Measurements from ENCODE around the gene FPR2.

The FPR2 gene

DNA sequence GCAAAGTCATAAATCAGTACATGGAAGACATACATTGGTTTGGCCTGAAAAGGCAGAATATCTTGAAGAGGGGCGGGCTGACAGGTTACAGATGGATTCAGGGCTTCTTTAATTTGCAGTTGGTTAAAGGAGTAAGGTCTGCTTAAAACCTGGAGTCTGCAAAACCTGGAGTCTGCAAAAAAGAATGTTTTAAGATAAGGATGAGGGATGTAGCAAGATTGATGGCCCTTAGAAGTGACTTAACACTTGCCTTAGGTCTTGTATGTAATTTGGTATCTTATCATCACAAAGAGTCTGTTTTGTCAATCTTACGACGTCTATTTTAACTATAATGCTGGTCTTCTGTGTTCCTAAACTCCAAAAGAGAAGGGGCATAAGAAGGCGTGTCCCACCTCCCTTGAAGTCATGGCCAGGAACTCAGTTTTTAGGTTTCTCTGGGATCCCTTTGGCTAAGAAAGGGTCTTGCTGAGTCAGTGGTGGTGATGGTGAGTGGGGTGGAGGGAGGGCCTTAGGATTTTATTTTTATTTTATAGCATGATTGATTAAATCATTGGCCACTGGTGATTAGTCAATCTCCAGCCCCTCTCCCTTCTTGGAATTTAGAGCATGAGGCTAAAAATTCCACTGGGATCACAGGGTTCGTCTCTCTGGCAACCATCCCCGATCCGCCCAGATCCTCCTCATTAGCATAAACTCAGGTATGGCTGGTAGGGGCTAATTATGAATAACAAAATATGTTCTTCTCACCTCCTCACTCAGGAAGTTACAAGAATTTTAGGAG is 27.0 kb upstream of the FPR2 start:
- Histone ChIP-seq H3K4me1 (ENCODE audit: control insufficient read depth, insufficient read depth, low read length) (no peaks in the 10 kb centered on the region), H3K9me3 (ENCODE audit: control insufficient read depth, insufficient read depth, low read depth, low read length) (no peaks in the 10 kb centered on the region), H3K4me3 (ENCODE audit: low read depth, low read length) (no peak overlapping the region), H3K36me3 (ENCODE audit: control insufficient read depth in 2 of 2, insufficient read depth in 1 of 2, low read length in 2 of 2) (no peaks in the 10 kb centered on the region), H3K27ac (ENCODE audit: extremely low read depth, low read depth, low read length) (no peak overlapping the region)
- TF ChIP-seq SCRT1 (tag by site-specific recombination; IDR thresholded peaks at IDR 0.05; ENCODE audit: borderline replicate concordance) (no peak), ZNF529 (tag by site-specific recombination; IDR thresholded peaks at IDR 0.05; ENCODE audit: insufficient replicate concordance) (no peak), ZBTB21 (tag by site-specific recombination; IDR thresholded peaks at IDR 0.05) (no peak), KLF8 (tag by site-specific recombination; IDR thresholded peaks at IDR 0.05) (no peak), ZNF707 (tag by site-specific recombination; IDR thresholded peaks at IDR 0.05) (no peak), ZNF248 (tag by site-specific recombination; IDR thresholded peaks at IDR 0.05) (no peak), ZNF18 (tag by site-specific recombination; IDR thresholded peaks at IDR 0.05) (no peak)
- TF ChIP-seq, protein P1, sequence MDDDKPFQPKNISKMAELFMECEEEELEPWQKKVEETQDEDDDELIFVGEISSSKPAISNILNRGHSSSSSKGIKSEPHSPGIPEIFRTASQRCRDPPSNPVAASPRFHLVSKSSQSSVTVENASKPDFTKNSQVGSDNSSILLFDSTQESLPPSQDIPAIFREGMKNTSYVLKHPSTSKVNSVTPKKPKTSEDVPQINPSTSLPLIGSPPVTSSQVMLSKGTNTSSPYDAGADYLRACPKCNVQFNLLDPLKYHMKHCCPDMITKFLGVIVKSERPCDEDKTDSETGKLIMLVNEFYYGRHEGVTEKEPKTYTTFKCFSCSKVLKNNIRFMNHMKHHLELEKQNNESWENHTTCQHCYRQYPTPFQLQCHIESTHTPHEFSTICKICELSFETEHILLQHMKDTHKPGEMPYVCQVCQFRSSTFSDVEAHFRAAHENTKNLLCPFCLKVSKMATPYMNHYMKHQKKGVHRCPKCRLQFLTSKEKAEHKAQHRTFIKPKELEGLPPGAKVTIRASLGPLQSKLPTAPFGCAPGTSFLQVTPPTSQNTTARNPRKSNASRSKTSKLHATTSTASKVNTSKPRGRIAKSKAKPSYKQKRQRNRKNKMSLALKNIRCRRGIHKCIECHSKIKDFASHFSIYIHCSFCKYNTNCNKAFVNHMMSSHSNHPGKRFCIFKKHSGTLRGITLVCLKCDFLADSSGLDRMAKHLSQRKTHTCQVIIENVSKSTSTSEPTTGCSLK (tag by site-specific recombination; IDR thresholded peaks at IDR 0.05) = no peak
- ChIA-PET CTCF (interaction anchor here (1.2 kb wide), 1 partner anchor 77 kb away, joined by 4 read pairs; no protein-coding TSS in a partner anchor), POLR2A (no interaction called here)

DNA sequence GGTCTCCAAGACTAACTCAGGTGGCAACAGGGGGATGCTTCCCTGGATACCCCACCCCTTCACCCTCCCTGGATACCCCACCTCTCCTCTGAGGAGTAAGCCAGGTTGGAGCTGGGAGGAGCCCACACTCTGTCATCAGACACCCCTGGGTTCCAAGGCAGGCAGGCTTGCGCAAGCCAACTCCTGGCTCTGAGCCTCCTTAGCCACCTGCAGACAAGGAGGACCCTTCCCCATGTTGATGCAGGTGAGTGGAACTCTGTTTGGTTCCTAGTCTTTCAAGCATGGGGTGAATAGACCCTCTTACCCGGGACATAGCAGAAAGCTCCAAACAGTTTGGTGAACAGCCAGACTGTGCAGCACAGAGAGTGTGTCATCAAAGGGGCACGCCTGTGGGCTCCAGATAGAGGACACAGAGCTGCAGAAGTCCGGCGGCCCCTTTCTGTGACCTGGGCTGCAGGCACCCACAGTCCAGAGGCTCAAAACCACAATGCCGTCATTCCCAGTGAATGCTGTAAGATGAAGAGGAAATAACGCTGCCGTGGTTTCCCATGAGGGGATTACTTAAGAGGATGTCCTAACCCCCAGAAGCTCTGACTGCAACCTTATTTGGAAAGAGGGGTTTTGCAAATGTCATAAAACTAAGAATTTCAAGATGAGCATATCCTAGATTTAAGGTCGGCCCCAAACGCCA is 25.1 kb upstream of the FPR2 start:
- ChIA-PET CTCF (no interaction called here), POLR2A (interaction anchor here (0.6 kb wide), 1 partner anchor 1105 kb away, joined by 3 read pairs; no protein-coding TSS in a partner anchor)
- no peaks in the 10 kb centered on the region for H3K4me1 ChIP-seq (ENCODE audit: control insufficient read depth, insufficient read depth, low read length)
- H3K9me3 ChIP-seq (ENCODE audit: control insufficient read depth, insufficient read depth, low read depth, low read length) = no peaks in the 10 kb centered on the region
- H3K4me3 ChIP-seq (ENCODE audit: low read depth, low read length) = no peak overlapping the region
- TF ChIP-seq ZNF610 (tag by site-specific recombination; IDR thresholded peaks at IDR 0.05; ENCODE audit: borderline replicate concordance) (no peak), ZBTB48 (tag by site-specific recombination; IDR thresholded peaks at IDR 0.05) (no peak), ZBTB1 (tag by site-specific recombination; IDR thresholded peaks at IDR 0.05) (no peak), ZNF239 (tag by site-specific recombination; IDR thresholded peaks at IDR 0.05) (no peak), ZNF629 (tag by site-specific recombination; IDR thresholded peaks at IDR 0.05) (no peak), ZSCAN30 (tag by site-specific recombination; IDR thresholded peaks at IDR 0.05) (no peak), ZNF529 (tag by site-specific recombination; IDR thresholded peaks at IDR 0.05; ENCODE audit: insufficient replicate concordance) (no peak), ZNF280D (tag by site-specific recombination; IDR thresholded peaks at IDR 0.05) (no peak), ZNF391 (tag by site-specific recombination; IDR thresholded peaks at IDR 0.05; ENCODE audit: borderline replicate concordance, low read depth) (no peak), ZNF660 (tag by site-specific recombination; IDR thresholded peaks at IDR 0.05) (no peak), ZNF16 (tag by site-specific recombination; IDR thresholded peaks at IDR 0.05; ENCODE audit: low read depth) (no peak), ZNF585B (tag by site-specific recombination; IDR thresholded peaks at IDR 0.05) (no peak)
- TF ChIP-seq, protein P2, sequence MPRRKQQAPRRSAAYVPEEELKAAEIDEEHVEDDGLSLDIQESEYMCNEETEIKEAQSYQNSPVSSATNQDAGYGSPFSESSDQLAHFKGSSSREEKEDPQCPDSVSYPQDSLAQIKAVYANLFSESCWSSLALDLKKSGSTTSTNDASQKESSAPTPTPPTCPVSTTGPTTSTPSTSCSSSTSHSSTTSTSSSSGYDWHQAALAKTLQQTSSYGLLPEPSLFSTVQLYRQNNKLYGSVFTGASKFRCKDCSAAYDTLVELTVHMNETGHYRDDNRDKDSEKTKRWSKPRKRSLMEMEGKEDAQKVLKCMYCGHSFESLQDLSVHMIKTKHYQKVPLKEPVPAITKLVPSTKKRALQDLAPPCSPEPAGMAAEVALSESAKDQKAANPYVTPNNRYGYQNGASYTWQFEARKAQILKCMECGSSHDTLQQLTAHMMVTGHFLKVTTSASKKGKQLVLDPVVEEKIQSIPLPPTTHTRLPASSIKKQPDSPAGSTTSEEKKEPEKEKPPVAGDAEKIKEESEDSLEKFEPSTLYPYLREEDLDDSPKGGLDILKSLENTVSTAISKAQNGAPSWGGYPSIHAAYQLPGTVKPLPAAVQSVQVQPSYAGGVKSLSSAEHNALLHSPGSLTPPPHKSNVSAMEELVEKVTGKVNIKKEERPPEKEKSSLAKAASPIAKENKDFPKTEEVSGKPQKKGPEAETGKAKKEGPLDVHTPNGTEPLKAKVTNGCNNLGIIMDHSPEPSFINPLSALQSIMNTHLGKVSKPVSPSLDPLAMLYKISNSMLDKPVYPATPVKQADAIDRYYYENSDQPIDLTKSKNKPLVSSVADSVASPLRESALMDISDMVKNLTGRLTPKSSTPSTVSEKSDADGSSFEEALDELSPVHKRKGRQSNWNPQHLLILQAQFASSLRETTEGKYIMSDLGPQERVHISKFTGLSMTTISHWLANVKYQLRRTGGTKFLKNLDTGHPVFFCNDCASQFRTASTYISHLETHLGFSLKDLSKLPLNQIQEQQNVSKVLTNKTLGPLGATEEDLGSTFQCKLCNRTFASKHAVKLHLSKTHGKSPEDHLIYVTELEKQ (tag by site-specific recombination; IDR thresholded peaks at IDR 0.05; ENCODE audit: borderline replicate concordance) = no peak
- TF ChIP-seq, protein P3, sequence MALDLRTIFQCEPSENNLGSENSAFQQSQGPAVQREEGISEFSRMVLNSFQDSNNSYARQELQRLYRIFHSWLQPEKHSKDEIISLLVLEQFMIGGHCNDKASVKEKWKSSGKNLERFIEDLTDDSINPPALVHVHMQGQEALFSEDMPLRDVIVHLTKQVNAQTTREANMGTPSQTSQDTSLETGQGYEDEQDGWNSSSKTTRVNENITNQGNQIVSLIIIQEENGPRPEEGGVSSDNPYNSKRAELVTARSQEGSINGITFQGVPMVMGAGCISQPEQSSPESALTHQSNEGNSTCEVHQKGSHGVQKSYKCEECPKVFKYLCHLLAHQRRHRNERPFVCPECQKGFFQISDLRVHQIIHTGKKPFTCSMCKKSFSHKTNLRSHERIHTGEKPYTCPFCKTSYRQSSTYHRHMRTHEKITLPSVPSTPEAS (tag by site-specific recombination; IDR thresholded peaks at IDR 0.05) = no peak
- H3K27ac ChIP-seq (ENCODE audit: extremely low read depth, low read depth, low read length) = no peak overlapping the region
- no peaks in the 10 kb centered on the region for H3K36me3 ChIP-seq (ENCODE audit: control insufficient read depth in 2 of 2, insufficient read depth in 1 of 2, low read length in 2 of 2)

All from HEK293 (cell line).